Fibroblast of lung (primary cell): Measurements from ENCODE around the gene SLC16A6. TPM values are rescaled to one million over a fixed set of nuclear protein-coding genes. Genes with fewer than 3 reads are reported as not detected.

Experiments
- DNase-seq, 2 donors: peaks; one replicate each; pipeline versions ENCODE4 v3.0.0 to v3.0.0-alpha.2; 2010; ENCODE audit warnings: low read depth in 2 of 2
- H2AFZ ChIP-seq: 2 replicates; pipeline ENCODE4 v1.5.1; 2012; ENCODE audit warnings: low read length, control low read depth, inconsistent platforms
- H3K27ac ChIP-seq: 2 replicates; pipeline ENCODE4 v1.5.1; 2011; ENCODE audit warnings: low read length, control low read depth; ENCODE audit not compliant: insufficient read depth
- H3K27me3 ChIP-seq: 2 replicates; pipeline ENCODE4 v1.5.1; 2011; ENCODE audit warnings: mild to moderate bottlenecking, low read length; ENCODE audit not compliant: control insufficient read depth, insufficient read depth
- H3K36me3 ChIP-seq: 2 replicates; pipeline ENCODE4 v1.5.1; 2011; ENCODE audit warnings: low read length; ENCODE audit not compliant: control insufficient read depth, insufficient read depth
- H3K4me1 ChIP-seq: 2 replicates; pipeline ENCODE4 v1.5.1; 2011; ENCODE audit warnings: low read length; ENCODE audit not compliant: control insufficient read depth, insufficient read depth; ENCODE audit errors: extremely low read depth
- H3K4me2 ChIP-seq: 2 replicates; pipeline ENCODE4 v1.5.1; 2011; ENCODE audit warnings: low read length, control low read depth; ENCODE audit not compliant: insufficient read depth; ENCODE audit errors: extremely low read depth
- H3K4me3 ChIP-seq, 4 experiments: fragments of 200-600 bp in 1 of 4; sonication (generic) in 1 of 4; replicated peaks in 1 of 4; 2 replicates each; pipeline ENCODE4 v1.5.1; 2011 to 2016; ENCODE audit warnings: low read length in 4 of 4, low read depth in 3 of 4, mild to moderate bottlenecking in 3 of 4, control low read depth in 2 of 4, inconsistent platforms in 1 of 4, mixed read lengths in 1 of 4; ENCODE audit not compliant: insufficient read depth in 1 of 4; ENCODE audit errors: control extremely low read depth in 1 of 4
- H3K79me2 ChIP-seq: 2 replicates; pipeline ENCODE4 v1.5.1; 2012; ENCODE audit warnings: mild to moderate bottlenecking, low read length, inconsistent platforms; ENCODE audit not compliant: control insufficient read depth, insufficient read depth
- H3K9ac ChIP-seq: 2 replicates; pipeline ENCODE4 v1.5.1; 2011; ENCODE audit warnings: mild to moderate bottlenecking, low read length, control low read depth; ENCODE audit not compliant: insufficient read depth
- H3K9me3 ChIP-seq: 2 replicates; pipeline ENCODE4 v1.5.1; 2012; ENCODE audit warnings: low read depth, low read length; ENCODE audit not compliant: control insufficient read depth, insufficient read depth
- H4K20me1 ChIP-seq: 2 replicates; pipeline ENCODE4 v1.5.1; 2011; ENCODE audit warnings: low read length; ENCODE audit not compliant: control insufficient read depth, insufficient read depth; ENCODE audit errors: extremely low read depth
- EZH2 ChIP-seq: IDR thresholded peaks from 2 replicates; pipeline ENCODE4 v1.5.1; 2012; ENCODE audit warnings: low read length, control low read depth, mild to moderate bottlenecking; ENCODE audit errors: missing control alignments
- polyA plus RNA-seq, 2 donors: library from polyadenylated mRNA; depleted of rRNA in 1 of 2; stranded (reverse) in 1 of 2; unstranded in 1 of 2; fragments of >200 nt; gene quantifications; 2 replicates each; pipeline ENCODE4 v1.2.1, GENCODE V29; 2011 to 2012; ENCODE audit warnings: missing spikeins in 1 of 2
- total RNA-seq: library from RNA; depleted of rRNA; stranded (reverse); fragments of >200 nt; gene quantifications from 2 replicates; pipeline ENCODE4 v1.2.1, GENCODE V29; 2014
- TF ChIP-seq, protein P1 (sequence below), 2 donors: IDR thresholded peaks in 1 of 2; conservative IDR thresholded peaks in 1 of 2; 1 replicate in 1 of 2; 2 replicates in 1 of 2; pipeline ENCODE4 v1.5.1; 2011 to 2012; ENCODE audit warnings: low read length in 2 of 2, control low read depth in 1 of 2, inconsistent platforms in 1 of 2, low read depth in 1 of 2, mild to moderate bottlenecking in 1 of 2

The SLC16A6 gene
- total and polyA plus RNA-seq, 2 donors (not counting 1 experiment from before 2014, with no cell fraction given): 1.7 to 8.3 TPM

DNA sequence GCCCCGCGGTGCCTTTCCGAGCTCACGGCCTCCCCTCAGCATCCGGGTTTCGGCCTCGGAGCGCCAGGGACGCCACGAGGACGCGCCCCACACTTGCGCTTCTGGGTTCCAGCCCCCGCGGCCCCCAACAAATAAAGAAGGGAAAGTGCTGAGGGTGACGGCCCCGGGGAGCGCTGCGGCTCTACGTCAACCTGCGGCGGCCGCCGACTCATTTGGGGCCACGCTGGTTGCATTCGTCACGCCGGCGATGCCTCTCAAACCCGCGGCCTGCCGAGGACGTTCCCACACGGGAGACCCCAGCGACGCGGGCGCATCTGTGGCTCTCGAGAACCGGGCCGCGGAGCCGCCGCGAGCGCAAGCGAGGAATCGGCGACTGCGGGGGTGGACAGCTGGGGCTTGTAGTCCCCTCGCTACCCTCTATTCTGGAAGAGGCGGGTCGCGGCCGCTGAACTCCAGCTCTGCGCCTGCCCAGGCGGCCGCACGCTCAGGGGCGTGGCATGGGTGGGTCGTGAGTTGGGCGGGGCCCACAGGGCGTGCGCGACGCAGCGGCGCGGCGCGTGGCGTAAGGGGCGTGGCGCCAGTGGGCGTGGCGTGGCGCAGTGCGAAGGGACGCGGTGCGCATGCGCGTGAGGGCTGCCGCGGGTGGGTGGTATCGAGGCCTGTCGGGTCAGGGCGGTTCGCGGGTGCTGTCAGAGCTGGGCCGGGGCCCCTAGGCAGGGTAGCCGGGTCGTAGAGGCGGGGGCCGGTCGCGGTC lies 43.3 kb downstream of the SLC16A6 start, which contains the start of gene AMZ2:
TSS of gene AMZ2 (plus strand) at position 599 of the 754 bp plus-strand sequence. CDS start 2,145 bp downstream, outside the sequence.
- peak; percentile 88 to 94 for DNase-seq
- TF ChIP-seq, protein P1, sequence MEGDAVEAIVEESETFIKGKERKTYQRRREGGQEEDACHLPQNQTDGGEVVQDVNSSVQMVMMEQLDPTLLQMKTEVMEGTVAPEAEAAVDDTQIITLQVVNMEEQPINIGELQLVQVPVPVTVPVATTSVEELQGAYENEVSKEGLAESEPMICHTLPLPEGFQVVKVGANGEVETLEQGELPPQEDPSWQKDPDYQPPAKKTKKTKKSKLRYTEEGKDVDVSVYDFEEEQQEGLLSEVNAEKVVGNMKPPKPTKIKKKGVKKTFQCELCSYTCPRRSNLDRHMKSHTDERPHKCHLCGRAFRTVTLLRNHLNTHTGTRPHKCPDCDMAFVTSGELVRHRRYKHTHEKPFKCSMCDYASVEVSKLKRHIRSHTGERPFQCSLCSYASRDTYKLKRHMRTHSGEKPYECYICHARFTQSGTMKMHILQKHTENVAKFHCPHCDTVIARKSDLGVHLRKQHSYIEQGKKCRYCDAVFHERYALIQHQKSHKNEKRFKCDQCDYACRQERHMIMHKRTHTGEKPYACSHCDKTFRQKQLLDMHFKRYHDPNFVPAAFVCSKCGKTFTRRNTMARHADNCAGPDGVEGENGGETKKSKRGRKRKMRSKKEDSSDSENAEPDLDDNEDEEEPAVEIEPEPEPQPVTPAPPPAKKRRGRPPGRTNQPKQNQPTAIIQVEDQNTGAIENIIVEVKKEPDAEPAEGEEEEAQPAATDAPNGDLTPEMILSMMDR (conservative IDR thresholded peaks at IDR 0.05 in 1 of 2, IDR thresholded peaks at IDR 0.05 in 1 of 2; ENCODE audit: low read depth in 1 of 2, low read length in 2 of 2): no peak
- TF ChIP-seq EZH2: no peak
- Histone ChIP-seq H3K9ac (peak within 1 kb of the TSS; percentile 97), H3K4me3 (peak within 1 kb of the TSS; percentile 58 to 86 (median 74)), H3K79me2 (peaks cover 4% of the 10 kb centered on the region), H3K4me1 (peaks cover 8% of the 10 kb centered on the region), H3K27me3 (no peaks in the 10 kb centered on the region), H3K36me3 (no peaks in the 10 kb centered on the region), H3K27ac (peak within 1 kb of the TSS; percentile 86), H4K20me1 (no peaks in the 10 kb centered on the region), H3K9me3 (no peaks in the 10 kb centered on the region), H3K4me2 (peak within 1 kb of the TSS; percentile 99), H2AFZ (peak within 1 kb of the TSS; percentile 58)

DNA sequence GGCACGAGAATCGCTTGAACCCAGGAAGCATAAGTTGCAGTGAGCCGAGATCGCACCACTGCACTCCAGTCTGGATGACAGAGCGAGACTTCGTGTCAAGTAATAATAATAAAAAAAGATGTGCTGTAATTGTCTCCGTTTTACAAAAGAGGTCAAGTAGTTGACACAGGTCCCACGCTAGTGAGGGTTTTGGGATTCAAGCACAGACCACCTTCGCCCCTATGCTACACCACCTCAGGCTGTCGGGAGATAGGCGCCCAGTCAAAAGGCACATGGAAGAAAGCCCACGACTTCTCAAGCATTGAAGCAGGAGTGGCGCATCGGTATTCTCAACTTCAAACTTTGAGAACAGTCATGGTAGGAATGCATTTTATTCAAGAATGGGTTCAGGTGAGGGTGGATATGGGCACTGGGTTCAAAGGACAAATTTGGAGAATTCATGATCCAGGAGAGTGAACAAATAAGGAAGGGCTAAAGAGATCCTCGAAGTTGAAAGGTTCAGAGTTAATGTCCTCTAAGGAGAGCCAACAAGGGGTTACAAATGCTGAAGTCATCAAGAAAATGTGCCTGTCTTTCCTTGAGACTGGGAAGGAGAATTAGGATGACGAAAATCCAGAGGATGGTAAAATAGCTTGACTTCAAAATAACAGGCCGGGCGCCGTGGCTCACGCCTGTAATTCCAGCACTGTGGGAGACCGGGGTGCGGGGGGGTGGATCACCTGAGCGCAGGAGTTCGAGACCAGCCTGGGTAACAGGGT lies 44.5 kb downstream of the SLC16A6 start:
- Histone ChIP-seq H3K9me3 (no peaks in the 10 kb centered on the region), H4K20me1 (no peaks in the 10 kb centered on the region), H3K27me3 (no peaks in the 10 kb centered on the region), H3K4me2 (no peak overlapping the region), H3K27ac (no peak overlapping the region), H3K9ac (no peak overlapping the region), H3K36me3 (no peaks in the 10 kb centered on the region), H3K4me1 (peaks cover 8% of the 10 kb centered on the region), H3K4me3 (peak overlapping the region in 1 of 4 experiments; percentile 74), H3K79me2 (peaks cover 4% of the 10 kb centered on the region), H2AFZ (no peak overlapping the region)
- TF ChIP-seq, protein P1 (conservative IDR thresholded peaks at IDR 0.05 in 1 of 2, IDR thresholded peaks at IDR 0.05 in 1 of 2; ENCODE audit: low read depth in 1 of 2, low read length in 2 of 2): no peak
- TF ChIP-seq EZH2: no peak
- no peak for DNase-seq

DNA sequence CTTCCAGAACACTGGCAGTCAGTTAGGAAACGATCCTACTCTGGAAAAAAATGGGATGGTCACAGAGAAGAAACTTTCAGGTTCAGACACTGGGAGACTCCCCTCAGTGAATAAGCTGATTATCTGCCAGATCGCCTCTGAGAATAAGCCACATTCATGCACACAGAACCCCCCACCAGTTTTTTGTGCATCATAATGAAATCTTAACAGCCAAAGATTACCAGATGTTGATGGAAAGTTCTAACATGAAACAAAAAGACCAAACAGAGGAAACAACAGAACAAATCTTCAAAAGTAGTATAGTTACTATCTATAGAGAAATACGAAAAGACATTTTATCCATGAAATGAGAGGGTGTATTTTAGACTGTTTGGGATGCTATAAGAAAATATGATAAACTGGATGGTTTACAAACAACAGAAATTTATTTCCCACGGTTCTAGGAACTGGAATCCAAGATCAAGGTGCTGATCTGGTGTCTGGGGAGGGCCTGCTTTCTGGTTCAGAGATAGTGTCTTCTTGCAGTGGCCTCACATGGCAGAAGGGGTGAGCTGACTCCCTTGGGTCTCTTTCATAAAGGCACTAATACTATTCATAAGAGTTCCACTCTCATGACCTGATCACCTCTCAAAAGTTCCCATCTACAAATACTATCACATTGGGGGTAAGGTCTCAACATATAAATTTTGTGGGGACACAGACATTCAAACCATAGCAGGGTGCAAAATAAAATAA lies 51.1 kb downstream of the SLC16A6 start:
- Histone ChIP-seq H3K4me1 (peaks cover 2% of the 10 kb centered on the region), H3K4me2 (no peak overlapping the region), H3K9me3 (no peaks in the 10 kb centered on the region), H3K4me3 (no peak overlapping the region), H3K27me3 (no peaks in the 10 kb centered on the region), H3K36me3 (no peaks in the 10 kb centered on the region), H4K20me1 (no peaks in the 10 kb centered on the region), H3K9ac (no peak overlapping the region), H3K27ac (no peak overlapping the region), H2AFZ (no peak overlapping the region), H3K79me2 (no peaks in the 10 kb centered on the region)
- DNase-seq: no peak
- TF ChIP-seq, protein P1 (conservative IDR thresholded peaks at IDR 0.05 in 1 of 2, IDR thresholded peaks at IDR 0.05 in 1 of 2; ENCODE audit: low read depth in 1 of 2, low read length in 2 of 2): no peak
- TF ChIP-seq EZH2: no peak
